Measurements from ENCODE around the gene ORC5.
A peak's percentile ranks its signal among the peaks of the same experiment; 100 is the strongest.

Gene ORC5

DNA sequence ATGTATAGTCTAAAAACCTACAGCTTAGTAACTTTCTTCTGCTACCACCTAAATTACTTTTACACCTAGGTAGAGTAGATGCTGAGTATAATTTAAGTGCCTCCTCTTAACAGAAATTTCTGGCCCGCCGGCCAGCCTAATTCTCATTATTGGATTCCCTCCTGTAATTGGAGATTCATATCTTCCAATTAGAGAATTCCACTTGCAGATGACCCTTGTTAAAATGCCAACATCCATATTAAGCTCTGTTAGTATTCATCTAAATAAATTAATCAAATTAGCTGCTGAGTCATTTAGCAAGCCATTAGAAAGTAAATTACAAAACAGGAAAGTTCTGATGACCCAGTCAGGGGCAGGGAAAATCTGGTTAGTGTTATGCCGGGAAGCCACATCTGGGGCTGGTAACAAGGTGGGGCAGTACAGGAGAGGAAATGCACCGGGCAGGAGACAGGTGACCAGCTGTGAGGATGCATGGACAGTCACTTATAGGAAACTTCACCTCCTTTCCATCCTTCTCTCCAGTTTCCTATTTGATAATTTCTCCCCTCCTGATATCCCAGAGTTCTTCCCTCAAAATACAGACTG, 82.8 kb downstream of the ORC5 start:
- DNase-seq: no peak

- no peak for DNase-seq
Measured at GRCh38 chr7:104124469-104124868, 83.3 kb downstream of the ORC5 start.

GRCh38 chr7:104123786-104124185, 84.0 kb downstream of the ORC5 start:
- no peak for DNase-seq

- DNase-seq: no peak
Measured at GRCh38 chr7:104113788-104114187, 94.0 kb downstream of the ORC5 start.

- no peak for DNase-seq
Measured at GRCh38 chr7:104112623-104113022, 95.2 kb downstream of the ORC5 start.

DNA sequence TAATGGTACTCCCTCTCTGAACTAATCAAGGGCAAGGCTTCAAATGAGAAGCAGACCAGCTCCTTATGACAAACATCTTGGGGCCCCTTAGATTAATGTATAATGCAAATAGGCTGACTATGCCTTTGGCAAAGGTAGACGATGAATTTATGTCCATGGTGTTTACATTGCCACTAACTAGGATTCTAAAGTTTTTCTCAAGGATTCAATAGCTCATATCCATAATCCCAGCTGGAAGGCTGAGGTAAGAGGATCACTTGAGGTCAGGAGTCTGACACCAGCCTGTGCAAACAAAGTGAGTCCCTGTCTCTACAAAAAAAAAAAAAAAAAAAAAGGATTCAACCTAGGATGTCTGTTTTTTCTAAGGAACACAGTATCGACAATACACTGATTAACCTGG, 96.5 kb downstream of the ORC5 start:
- peak; percentile 44 for DNase-seq

- DNase-seq: peak; percentile 35
Measured at GRCh38 chr7:104106108-104106905, 101.5 kb downstream of the ORC5 start.

GRCh38 chr7:104098890-104099289, 108.9 kb downstream of the ORC5 start:
- DNase-seq: no peak

DNA sequence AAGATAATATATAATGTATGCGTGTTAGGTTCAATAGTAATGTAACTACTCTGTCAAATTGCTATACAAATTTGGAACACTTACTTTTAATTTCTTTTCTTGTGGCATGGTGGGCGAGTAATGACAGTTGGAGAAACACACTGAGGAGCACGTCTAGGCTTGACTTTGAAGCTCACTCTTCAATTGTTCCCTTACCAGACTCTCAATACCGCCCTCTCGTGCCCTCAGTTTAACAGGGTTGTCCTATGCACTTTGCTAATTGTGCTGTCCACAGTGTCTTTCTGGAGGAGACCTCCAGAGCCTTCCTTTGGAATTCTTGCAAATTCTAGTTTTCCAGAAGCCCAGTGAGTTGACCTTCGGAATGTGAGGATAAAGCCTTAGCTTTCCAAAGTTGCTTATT, 111.1 kb downstream of the ORC5 start:
- DNase-seq: peak; percentile 59

DNA sequence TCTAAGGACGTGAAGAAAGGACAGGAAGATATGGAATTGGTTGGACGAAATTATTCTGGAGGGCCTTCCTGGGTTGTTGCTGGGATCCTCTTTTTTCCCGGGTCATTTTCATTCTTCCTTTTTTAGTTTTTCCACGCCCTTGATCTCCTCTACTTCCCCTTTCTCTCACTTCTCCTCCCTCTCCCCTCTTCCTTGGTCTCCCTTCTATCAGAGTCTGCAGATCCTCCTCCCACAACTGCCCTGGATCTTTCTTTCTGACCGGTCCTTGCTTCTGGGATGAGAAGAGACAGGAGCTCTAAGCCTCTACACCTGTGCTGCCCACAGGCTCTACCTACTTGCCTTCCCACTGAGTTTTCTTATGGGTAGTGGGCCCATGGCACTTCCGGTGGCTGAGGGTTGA, 114.7 kb downstream of the ORC5 start:
- DNase-seq: no peak

DNA sequence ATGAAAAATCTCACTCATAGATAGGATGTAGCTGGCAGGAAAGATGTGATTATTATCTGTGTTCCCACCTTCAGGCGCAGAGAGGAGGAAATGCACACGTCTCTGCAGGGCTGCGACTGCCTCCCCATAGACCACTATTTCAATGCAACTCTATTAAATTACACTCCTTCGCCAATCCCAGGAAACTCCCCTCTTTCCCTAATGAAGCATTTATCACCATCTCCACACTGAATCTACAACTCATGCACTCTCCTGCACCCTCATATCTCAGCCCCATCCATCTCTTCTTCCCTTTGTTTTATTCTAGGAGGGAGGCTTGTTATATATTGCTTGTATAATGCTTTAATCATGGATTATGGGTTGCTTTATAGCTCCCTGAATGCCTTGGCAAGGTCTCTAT, 116.6 kb downstream of the ORC5 start:
- no peak for DNase-seq

DNA sequence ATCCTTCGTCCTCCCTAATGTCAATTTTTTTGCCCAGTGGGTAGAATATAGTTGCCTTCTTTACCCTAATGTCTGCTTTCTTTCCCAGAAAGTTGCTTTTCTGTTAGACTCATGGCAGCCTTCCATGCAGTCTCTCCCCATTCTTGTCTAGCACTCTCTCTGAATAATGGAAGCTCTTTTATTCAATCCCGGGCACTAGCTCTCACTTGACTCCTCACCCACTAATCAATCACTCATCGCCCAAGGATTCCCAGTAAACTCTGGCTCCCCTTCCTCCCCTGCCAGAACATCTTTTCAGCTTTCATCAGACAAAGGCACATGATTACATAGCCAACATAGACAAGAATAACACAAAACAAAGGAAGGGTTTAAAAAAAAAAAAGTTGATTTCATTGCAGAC, 118.2 kb downstream of the ORC5 start:
- DNase-seq: no peak

DNA sequence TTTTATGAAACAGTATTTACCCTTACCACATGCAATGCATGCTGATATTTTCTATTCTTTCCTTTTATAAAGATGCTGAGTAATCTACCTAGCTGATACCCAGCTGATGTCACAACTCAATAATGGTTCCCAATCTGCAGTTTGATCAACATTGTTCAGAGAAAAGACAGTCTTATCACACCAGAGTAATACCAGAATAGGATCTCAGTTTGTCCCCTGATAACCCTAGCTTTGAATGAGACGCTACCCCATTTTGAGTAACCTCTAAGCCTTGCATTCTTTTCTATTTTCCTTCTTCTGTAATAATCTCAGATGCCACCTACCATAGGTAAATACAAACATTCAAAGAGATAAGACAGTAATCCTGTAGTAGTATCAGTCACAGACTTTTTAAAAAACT, 118.8 kb downstream of the ORC5 start:
- no peak for DNase-seq

Measured in NCI-H2171 treated with DMSO at 0.1 percent for 48 hours (cell line).